Fibroblast of gingiva (primary cell): Measurements from ENCODE around the gene ABCC1.

Source experiments
- DNase-seq: peaks from one replicate; pipeline ENCODE4 v3.0.0-alpha.2; 2011; ENCODE audit warnings: low read depth

The ABCC1 gene

GRCh38 chr16:16111639-16112038 is 162.2 kb downstream of the ABCC1 start:
- DNase-seq, result no peak

DNA sequence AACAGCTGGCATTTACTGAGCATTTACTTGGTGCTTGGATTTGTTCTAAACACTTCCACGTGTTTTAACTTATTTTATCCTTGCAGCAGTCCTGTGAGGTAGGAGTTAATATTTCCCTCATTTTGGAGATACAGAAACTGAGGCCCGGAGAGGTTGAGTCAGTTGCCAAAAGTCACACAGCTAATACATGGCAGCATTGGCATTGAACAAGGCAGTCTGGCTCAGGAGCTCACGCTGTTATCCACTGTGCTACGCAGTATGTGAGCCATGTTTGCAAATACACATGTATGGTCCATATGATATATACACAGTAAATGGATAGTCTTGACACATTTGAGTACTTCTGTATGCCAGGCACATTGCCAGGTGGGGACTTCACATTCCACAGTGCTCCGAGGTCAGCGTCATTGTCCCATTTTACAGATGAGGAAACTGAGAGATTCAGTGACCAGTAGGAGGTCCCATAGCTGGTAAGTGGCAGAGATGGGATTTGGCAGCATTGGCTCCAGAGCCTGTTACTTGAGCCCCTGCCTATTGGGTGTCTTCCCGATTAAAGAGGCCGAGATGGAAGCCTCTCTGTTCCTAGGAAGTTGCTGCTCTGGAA is 163.1 kb downstream of the ABCC1 start:
- no peak for DNase-seq

DNA sequence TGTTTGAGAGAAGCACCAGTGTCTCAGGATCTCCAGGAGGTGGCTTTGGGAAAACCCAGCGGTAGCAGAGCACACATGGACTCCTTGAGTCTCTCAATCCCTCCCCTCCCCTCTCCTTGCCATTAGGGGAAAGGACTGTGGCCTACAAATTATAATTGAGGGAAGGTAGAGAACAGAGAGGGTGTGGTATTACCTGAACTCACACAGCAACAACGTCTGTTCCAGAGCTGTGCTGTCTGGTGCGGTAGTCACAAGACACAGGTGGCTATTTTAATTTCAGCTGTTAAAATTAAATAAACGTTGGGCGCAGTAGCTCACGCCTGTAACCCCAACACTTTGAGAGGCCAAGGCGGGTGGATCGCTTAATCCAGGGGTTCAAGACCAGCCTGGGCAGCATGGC is 163.7 kb downstream of the ABCC1 start:
- no peak for DNase-seq

DNA sequence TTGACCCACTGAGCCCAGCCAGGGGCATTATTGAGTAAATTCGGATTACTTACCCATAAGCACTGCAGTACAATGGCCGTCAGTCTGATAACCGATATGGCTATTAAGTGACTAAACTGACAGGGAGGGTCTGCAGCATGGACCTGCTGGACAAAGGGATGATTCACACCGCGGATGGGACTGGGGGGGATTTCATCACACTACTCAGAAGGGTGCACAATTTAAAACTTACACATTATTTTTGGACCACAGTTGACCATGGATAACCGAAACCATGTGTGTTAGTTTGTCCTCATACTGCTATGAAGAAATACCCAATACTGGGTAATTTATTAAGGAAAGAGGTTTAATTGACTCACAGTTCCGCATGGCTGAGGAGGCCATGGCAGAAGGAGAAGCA is 167.4 kb downstream of the ABCC1 start:
- peak; percentile 82 for DNase-seq

DNA sequence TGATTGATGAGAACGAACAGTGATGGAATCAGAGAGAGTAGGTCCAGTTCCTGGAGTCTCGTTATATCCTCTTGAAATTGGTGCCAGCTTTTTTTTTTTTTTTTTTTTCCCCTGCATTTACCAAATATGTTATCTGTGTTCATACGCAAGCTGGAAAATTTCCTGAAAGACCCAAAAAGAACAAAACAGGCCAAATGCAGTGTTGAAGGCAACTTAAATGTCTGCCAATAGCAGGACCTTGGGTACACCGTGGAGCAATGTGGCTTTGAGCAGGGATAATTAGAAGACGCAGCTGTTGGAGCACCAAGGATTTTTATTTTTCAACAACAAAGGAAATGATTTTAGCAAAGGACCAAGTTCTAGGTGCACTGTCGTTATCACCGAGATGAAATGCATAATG is 168.9 kb downstream of the ABCC1 start:
- DNase-seq, result no peak

- DNase-seq, result no peak
Measured at GRCh38 chr16:16120044-16120381, 170.6 kb downstream of the ABCC1 start.

- DNase-seq, result no peak
Measured at GRCh38 chr16:16120382-16121184, 171.2 kb downstream of the ABCC1 start.

DNA sequence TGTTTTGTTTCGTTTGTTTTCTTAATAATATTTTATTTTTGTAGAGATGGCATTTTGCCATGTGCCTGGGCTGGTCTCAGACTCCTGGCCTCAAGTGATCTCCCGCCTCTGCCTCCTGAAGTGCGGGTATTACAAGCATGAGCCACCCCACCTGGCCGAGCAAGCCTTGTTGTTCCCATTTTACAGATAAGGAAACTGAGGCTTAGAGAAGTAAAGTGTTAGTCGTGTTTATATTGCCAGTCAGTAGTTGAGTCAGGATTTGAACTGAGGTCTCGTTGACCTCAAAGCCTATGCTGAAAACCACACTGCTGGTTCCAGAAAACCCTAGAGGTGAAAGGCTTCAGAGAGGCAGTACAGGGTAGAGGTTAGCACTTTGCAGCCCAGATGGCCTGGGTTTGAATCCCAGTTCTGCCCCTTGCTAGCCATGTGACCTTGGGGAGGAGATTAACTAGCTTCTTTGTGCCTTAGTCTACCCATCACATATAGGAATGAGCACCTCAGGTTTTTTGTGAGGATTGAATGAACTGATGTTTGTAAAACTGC is 171.8 kb downstream of the ABCC1 start:
- DNase-seq, result no peak

DNA sequence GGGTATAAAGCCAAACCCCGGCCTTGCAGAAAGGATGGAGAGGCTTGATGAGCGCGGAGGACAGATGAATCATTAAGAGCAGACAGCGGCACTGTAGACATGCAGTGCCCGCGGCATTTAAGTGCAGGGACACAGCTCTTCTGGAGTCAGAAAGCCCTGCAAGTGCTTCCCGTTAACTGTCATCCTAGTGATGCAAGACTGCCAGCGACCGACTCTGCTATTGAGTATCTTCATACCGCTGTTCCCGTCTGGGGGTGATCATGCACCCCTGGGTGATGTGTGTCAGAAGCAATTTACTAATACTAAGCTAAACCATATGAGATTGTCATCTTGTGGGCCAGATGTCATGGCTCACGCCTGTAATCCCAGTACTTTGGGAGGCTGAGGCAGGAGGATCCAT is 172.8 kb downstream of the ABCC1 start:
- DNase-seq, result no peak

DNA sequence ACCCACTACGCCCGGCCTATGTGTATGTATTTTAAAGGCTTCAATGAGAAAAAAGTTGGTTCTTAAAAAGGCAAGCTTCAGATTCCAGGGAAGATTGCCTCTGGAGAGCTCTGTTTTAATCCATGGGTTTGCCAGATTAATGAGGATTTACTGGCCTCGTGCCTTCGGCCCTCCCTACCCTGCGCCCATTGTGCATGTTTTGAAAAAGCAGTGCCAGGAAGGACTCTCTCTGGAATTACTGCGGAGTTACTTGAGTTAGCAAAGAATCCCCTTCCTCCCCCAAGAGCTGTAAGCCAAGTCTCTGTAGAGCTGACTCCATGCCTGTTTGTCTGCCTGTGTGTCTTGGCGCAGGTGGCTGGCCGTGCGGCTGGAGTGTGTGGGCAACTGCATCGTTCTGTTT is 175.0 kb downstream of the ABCC1 start:
- no peak for DNase-seq

DNA sequence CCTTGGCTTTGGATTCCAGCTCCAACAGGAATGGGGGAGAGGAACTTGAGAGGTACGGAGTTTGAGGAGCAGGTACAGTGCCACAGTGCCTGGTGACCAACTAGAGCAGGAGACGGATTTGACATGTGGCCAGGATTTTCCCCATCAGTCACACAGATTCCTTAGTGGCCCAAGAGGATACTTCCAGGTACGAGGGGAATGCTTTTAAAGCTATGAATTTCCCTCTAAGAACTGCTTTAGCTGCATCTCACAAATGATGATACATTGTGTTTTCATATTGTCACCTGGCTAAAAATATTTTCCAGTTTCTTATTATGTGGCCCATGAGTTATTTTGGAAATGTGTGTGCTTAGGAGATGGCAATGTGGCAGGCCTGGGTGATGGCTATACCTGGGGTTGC is 175.6 kb downstream of the ABCC1 start:
- no peak for DNase-seq

DNA sequence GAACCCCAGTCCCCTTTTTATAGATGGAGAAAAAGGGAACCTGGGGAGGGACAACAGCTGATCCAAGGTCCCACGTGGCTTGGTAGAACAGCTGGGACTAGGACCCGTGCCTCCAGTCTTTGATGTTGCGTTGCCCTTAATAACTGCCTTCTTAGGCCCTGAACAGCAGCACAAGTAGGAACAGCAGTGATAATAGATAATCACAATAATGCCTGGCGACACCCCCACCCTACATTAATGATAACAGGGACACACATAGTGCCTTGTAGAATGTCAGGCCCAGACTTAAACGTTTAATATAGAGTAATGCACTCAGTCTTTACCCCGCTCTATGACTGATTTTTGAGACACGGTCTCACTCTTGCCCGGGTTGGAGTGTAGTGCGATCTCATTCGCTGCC is 177.5 kb downstream of the ABCC1 start:
- no peak for DNase-seq

- DNase-seq, result peak; percentile 51
Measured at GRCh38 chr16:16127469-16128116, 178.2 kb downstream of the ABCC1 start.

DNA sequence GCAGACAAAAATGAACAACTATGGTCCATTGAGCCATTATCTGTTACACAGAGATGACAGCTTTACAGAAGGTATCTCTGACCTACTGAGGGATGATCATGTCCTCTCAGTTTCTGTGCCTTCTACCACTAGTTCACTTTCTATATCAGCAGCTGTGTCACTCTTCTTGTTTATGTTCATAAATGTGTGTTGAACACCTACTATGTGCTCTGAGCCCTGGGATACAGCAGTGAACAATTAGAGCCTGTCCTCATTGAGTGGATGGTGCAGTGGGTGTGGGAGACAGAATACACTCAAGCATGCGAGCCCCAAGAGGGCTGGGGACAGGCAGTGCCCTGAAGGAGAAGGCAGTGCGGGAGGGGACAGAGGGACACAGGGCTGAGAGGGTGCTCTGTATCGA is 181.8 kb downstream of the ABCC1 start:
- no peak for DNase-seq

DNA sequence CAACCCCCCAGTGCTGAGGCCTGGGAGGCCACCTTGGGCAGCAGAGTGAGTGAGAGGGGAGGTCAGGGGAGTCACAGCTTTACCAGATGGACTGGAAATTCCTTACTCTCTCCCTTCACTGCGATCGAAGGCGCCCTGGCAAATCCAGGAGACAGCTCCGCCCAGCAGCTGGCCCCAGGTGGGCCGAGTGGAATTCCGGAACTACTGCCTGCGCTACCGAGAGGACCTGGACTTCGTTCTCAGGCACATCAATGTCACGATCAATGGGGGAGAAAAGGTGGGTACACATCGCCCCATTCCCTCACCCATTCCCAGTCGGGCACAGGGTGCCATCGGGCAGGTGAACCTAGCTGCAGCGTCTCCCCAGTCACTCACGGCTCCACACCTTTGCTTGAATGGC is 182.2 kb downstream of the ABCC1 start:
- no peak for DNase-seq

DNA sequence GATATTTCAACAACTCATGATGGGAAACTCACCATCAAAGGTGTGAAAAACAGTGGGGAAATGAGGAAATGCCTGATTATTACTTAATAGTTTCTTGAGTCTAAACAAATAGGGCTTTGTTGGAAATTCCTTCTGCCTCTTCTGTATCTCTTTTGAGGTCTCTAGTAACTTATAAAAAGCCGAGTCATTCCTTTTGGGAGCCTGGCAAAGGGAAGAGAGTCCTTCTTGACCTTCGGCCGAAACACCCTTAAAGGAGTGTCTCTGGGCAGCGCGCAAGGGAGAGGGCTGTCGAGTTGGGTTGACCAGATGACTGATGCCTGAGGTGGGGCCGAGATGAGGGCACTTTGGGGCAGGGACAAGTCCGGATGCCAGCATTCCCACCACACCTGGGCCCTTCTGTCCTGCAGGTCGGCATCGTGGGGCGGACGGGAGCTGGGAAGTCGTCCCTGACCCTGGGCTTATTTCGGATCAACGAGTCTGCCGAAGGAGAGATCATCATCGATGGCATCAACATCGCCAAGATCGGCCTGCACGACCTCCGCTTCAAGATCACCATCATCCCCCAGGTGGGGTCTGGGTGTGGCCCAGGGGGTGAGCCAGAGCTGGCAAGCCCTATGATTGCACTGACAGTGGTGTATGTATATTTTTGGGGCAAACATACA is 184.7 kb downstream of the ABCC1 start:
- DNase-seq, result no peak

- no peak for DNase-seq
Measured at GRCh38 chr16:16136588-16136987, 187.2 kb downstream of the ABCC1 start.

DNA sequence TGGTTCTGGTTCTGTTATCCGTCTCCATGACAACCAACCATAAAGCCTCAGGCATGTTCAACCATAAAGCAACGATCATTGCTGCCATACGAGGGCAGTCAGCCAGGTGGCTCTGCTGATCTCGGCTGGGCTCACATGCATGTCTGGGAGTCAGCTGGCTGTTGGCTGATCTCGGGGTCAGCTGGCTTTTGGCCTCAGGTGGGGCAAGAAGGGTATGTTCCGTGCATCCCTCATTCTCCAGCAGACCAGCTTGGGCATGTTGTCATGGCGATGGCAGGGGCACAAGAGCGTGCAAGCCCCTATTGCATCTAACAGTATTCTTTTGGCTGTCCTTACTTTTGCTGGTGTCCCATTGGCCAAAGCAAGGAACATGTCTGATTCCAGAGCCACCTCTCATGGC is 187.7 kb downstream of the ABCC1 start:
- DNase-seq, result peak; percentile 20

- DNase-seq, result no peak
Measured at GRCh38 chr16:16138034-16138635, 188.7 kb downstream of the ABCC1 start.

- DNase-seq, result no peak
Measured at GRCh38 chr16:16139061-16139460, 189.6 kb downstream of the ABCC1 start.

DNA sequence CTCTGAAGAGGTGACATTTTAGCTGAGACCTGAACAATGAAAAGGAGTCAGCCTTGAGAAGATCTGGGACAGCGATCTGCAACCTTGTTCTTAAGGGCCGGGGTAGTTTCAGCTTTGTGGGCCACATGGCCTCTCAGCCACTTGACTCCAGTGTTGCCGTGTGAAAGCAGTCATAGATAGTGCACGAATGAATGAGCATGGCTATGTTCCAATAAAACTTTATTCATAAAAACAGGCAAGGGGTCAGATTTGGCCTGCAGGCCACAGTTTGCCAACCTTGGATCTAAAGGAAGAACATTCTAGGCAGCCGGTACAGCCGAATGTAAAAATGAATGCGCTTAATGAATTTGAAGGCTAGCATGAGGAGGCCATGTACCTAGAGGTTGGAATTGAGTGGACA is 190.4 kb downstream of the ABCC1 start:
- DNase-seq, result no peak

DNA sequence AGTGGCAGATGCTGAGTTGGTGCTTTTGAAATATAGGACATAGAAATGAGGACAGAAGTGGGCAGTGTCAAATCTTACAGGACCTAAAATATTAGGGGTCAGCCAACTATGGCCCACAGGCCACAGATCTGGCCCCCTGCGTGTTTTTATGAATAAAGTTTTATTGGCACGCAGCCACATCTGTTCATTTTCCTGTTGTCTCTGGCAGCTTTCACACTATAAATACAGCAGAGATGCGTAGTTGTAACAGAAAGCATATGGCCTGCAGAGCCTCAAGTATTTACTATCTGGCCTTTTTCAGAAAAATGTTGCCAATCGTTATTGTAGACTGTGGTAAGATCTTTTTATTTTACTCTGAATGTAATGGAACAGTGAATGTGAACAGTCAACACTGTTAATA is 191.1 kb downstream of the ABCC1 start:
- no peak for DNase-seq
